ENCODE data around the gene TRIM24. TPM values are rescaled to one million over a fixed set of nuclear protein-coding genes. Genes with fewer than 3 reads are reported as not detected.

TRIM24 gene
- total and polyA plus RNA-seq, 10 of the 15 experiments (the other 5 are each of a cell fraction or from before 2014, with no cell fraction given), result 4.6 to 23.5 (median 13.6) TPM

GRCh38 chr7:138417078-138417700, 42.9 kb upstream of the TRIM24 start:
- Histone ChIP-seq H3K9me3 (replicated peaks; ENCODE audit: control insufficient read depth, insufficient read depth, low read length) (no peaks in the 10 kb centered on the region), H3K27me3 (replicated peaks in 1 of 2; ENCODE audit: control insufficient read depth in 2 of 2, insufficient read depth in 2 of 2, low read length in 1 of 2) (no peaks in the 10 kb centered on the region), H3K27ac (ENCODE audit: control insufficient read depth, insufficient read depth) (no peak overlapping the region), H3K36me3 (ENCODE audit: control insufficient read depth in 2 of 2, insufficient read depth in 2 of 2, low read length in 1 of 2) (no peaks in the 10 kb centered on the region), H3K9ac (ENCODE audit: control insufficient read depth, insufficient read depth, low read length) (no peak overlapping the region), H4K20me1 (ENCODE audit: control insufficient read depth, insufficient read depth) (no peaks in the 10 kb centered on the region), H3K4me2 (ENCODE audit: control insufficient read depth, insufficient read depth) (no peak overlapping the region), H3K4me3 (no peak overlapping the region), H3K79me2 (ENCODE audit: control insufficient read depth, insufficient read depth, low read length) (no peaks in the 10 kb centered on the region), H2AFZ (ENCODE audit: control insufficient read depth, low read depth, low read length) (no peak overlapping the region), H3K4me1 (ENCODE audit: control insufficient read depth, insufficient read depth, low read length) (no peaks in the 10 kb centered on the region)
- ATAC-seq (no peak), DNase-seq (ENCODE audit: low read depth, low spot score) (no peak), FAIRE-seq (no peak)
- ChIA-PET SMC1A (ENCODE audit: uncharacterized antibody, unreplicated experiment) (interaction anchor here (1.4 kb wide), 1 partner anchor 10 kb away, joined by 7 read pairs; no protein-coding TSS in a partner anchor), POLR2A (no interaction called here), CTCF (no interaction called here), RAD21 (ENCODE audit: unreplicated experiment) (interaction anchor here (1.1 to 1.5 kb wide), 2 partner anchors 9 to 42 kb away, joined by 3 to 4 read pairs; partner anchors contain the start of gene TRIM24)
- intact Hi-C loops (cut with micrococcal nuclease; ENCODE audit: unreplicated experiment), result no loop called here
- no TSS peak for BruUV-seq (replicated peaks)
- in situ Hi-C loops (cut with MboI), result no loop called here
- 33% methylated on average over 3 of the region's 3 CpGs for WGBS (ENCODE audit: insufficient coverage, insufficient replicate concordance, low lambda C conversion rate, missing lambda C conversion rate)
- TF ChIP-seq IKZF1 (conservative IDR thresholded peaks at IDR 0.05) (no peak), NRF1 (conservative IDR thresholded peaks at IDR 0.05; ENCODE audit: low read depth, low read length) (no peak), ZBTB4 (CRISPR knock-in tag; IDR thresholded peaks at IDR 0.05) (no peak), SMAD1 (IDR thresholded peaks at IDR 0.05; ENCODE audit: low read depth, partially characterized antibody) (no peak), ASH2L (IDR thresholded peaks at IDR 0.05; ENCODE audit: borderline replicate concordance, low read depth) (no peak), NBN (IDR thresholded peaks at IDR 0.05) (no peak), SIN3A (IDR thresholded peaks at IDR 0.05; ENCODE audit: low read depth, low read length) (no peak), NFYB (IDR thresholded peaks at IDR 0.05; ENCODE audit: insufficient read depth, low read depth, low read length) (no peak), NFYA (IDR thresholded peaks at IDR 0.05; ENCODE audit: borderline replicate concordance, low read depth, low read length) (no peak), CHD1 (IDR thresholded peaks at IDR 0.05; ENCODE audit: low read depth, low read length) (no peak), HDAC2 (IDR thresholded peaks at IDR 0.05) (no peak), KAT2A (conservative IDR thresholded peaks at IDR 0.05; ENCODE audit: control insufficient read depth, low read depth, low read length) (no peak), EP300 (IDR thresholded peaks at IDR 0.05; ENCODE audit: borderline replicate concordance in 1 of 2, control insufficient read depth in 1 of 2, low read depth in 2 of 2, low read length in 2 of 2) (no peak), SMAD5 (IDR thresholded peaks at IDR 0.05; ENCODE audit: low read depth) (no peak), ESRRA (IDR thresholded peaks at IDR 0.05; ENCODE audit: low read length) (no peak)
- TF ChIP-seq, protein P1, sequence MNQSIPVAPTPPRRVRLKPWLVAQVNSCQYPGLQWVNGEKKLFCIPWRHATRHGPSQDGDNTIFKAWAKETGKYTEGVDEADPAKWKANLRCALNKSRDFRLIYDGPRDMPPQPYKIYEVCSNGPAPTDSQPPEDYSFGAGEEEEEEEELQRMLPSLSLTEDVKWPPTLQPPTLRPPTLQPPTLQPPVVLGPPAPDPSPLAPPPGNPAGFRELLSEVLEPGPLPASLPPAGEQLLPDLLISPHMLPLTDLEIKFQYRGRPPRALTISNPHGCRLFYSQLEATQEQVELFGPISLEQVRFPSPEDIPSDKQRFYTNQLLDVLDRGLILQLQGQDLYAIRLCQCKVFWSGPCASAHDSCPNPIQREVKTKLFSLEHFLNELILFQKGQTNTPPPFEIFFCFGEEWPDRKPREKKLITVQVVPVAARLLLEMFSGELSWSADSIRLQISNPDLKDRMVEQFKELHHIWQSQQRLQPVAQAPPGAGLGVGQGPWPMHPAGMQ (IDR thresholded peaks at IDR 0.05; ENCODE audit: borderline replicate concordance), result no peak
- TF ChIP-seq, protein P2, sequence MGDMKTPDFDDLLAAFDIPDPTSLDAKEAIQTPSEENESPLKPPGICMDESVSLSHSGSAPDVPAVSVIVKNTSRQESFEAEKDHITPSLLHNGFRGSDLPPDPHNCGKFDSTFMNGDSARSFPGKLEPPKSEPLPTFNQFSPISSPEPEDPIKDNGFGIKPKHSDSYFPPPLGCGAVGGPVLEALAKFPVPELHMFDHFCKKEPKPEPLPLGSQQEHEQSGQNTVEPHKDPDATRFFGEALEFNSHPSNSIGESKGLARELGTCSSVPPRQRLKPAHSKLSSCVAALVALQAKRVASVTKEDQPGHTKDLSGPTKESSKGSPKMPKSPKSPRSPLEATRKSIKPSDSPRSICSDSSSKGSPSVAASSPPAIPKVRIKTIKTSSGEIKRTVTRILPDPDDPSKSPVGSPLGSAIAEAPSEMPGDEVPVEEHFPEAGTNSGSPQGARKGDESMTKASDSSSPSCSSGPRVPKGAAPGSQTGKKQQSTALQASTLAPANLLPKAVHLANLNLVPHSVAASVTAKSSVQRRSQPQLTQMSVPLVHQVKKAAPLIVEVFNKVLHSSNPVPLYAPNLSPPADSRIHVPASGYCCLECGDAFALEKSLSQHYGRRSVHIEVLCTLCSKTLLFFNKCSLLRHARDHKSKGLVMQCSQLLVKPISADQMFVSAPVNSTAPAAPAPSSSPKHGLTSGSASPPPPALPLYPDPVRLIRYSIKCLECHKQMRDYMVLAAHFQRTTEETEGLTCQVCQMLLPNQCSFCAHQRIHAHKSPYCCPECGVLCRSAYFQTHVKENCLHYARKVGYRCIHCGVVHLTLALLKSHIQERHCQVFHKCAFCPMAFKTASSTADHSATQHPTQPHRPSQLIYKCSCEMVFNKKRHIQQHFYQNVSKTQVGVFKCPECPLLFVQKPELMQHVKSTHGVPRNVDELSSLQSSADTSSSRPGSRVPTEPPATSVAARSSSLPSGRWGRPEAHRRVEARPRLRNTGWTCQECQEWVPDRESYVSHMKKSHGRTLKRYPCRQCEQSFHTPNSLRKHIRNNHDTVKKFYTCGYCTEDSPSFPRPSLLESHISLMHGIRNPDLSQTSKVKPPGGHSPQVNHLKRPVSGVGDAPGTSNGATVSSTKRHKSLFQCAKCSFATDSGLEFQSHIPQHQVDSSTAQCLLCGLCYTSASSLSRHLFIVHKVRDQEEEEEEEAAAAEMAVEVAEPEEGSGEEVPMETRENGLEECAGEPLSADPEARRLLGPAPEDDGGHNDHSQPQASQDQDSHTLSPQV (IDR thresholded peaks at IDR 0.05), result no peak

All from GM12878 (cell line).